CD8-positive, alpha-beta memory T cell (primary cell): ENCODE data around the gene KRTAP5-8. TPM values are rescaled to one million over a fixed set of nuclear protein-coding genes. Genes with fewer than 3 reads are reported as not detected.
"Not testable (repeated sequence)": the region's sequence is repeated elsewhere in the genome, so short reads cannot be mapped to it uniquely, and the experiment has no call there.

Source experiments
- CTCF ChIA-PET: fragments of 350-600 bp; sonication (Branson Sonifier 250); formaldehyde crosslinking; loops from one replicate; lab custom pipeline; 2021; ENCODE audit warnings: antibody characterized with exemption; lab: Charles Lee
- POLR2A ChIA-PET: fragments of 350-600 bp; sonication (Branson Sonifier 250); formaldehyde crosslinking; loops from one replicate; lab custom pipeline; 2021; ENCODE audit warnings: antibody characterized with exemption; lab: Charles Lee
- DNase-seq, 5 donors: peaks; one replicate each; pipeline versions ENCODE4 v3.0.0 to v3.0.0-alpha.2; 2020 to 2022; ENCODE audit warnings: mixed read lengths in 1 of 5
- H3K27ac ChIP-seq: one replicate; pipeline ENCODE4 v1.7.0; 2013; ENCODE audit warnings: low read depth, mild to moderate bottlenecking, low read length, moderate library complexity
- H3K27me3 ChIP-seq: 2 replicates; pipeline ENCODE4 v1.7.0; 2013; ENCODE audit warnings: low read length, mild to moderate bottlenecking; ENCODE audit not compliant: insufficient read depth, poor library complexity, severe bottlenecking
- H3K36me3 ChIP-seq: 2 replicates; pipeline ENCODE4 v1.7.0; 2013; ENCODE audit warnings: mild to moderate bottlenecking, low read length, moderate library complexity; ENCODE audit not compliant: insufficient read depth
- H3K4me1 ChIP-seq: 2 replicates; pipeline ENCODE4 v1.7.0; 2013; ENCODE audit warnings: mild to moderate bottlenecking, low read length, moderate library complexity; ENCODE audit not compliant: insufficient read depth
- H3K4me3 ChIP-seq: 2 replicates; pipeline ENCODE4 v1.7.0; 2013; ENCODE audit warnings: mild to moderate bottlenecking, low read length
- H3K9me3 ChIP-seq: 2 replicates; pipeline ENCODE4 v1.7.0; 2013; ENCODE audit warnings: mild to moderate bottlenecking, low read length
- H3K27ac Mint-ChIP-seq, 8 donors: one replicate each; pipeline ENCODE4 v1.8.0; 2020 to 2021; ENCODE audit warnings: mixed read lengths in 8 of 8, mild to moderate bottlenecking in 6 of 8, inconsistent platforms in 3 of 8, moderate library complexity in 3 of 8
- H3K27me3 Mint-ChIP-seq, 2 donors: one replicate each; pipeline ENCODE4 v1.8.0; 2020 to 2021; ENCODE audit warnings: mixed read lengths in 2 of 2, mild to moderate bottlenecking in 1 of 2, moderate library complexity in 1 of 2
- H3K36me3 Mint-ChIP-seq, 3 donors: one replicate each; pipeline ENCODE4 v1.8.0; 2020 to 2021; ENCODE audit warnings: mixed read lengths in 3 of 3, inconsistent platforms in 1 of 3, mild to moderate bottlenecking in 1 of 3
- H3K4me1 Mint-ChIP-seq, 3 donors: one replicate each; pipeline ENCODE4 v1.8.0; 2020 to 2021; ENCODE audit warnings: mixed read lengths in 3 of 3, inconsistent platforms in 1 of 3, mild to moderate bottlenecking in 1 of 3
- H3K4me3 Mint-ChIP-seq, 7 donors: one replicate each; pipeline ENCODE4 v1.8.0; 2020 to 2021; ENCODE audit warnings: mixed read lengths in 7 of 7, mild to moderate bottlenecking in 6 of 7, moderate library complexity in 4 of 7, inconsistent platforms in 2 of 7
- H3K9me3 Mint-ChIP-seq, 5 donors: one replicate each; pipeline ENCODE4 v1.8.0; 2020 to 2022; ENCODE audit warnings: mixed read lengths in 5 of 5, mild to moderate bottlenecking in 3 of 5, moderate library complexity in 2 of 5, inconsistent platforms in 1 of 5
- polyA plus RNA-seq: library from polyadenylated mRNA; unstranded; fragments of 300-500 nt; fragmentation: Illumina TruSeq; gene quantifications from one replicate; pipeline ENCODE4 v1.2.3, GENCODE V29; 2021
- total RNA-seq, 2 experiments: library from RNA; stranded (reverse); gene quantifications; one replicate each; pipeline ENCODE4 v1.2.3, GENCODE V29; 2021

The KRTAP5-8 gene
- total and polyA plus RNA-seq, 3 experiments from 2014 or later = not detected

DNA sequence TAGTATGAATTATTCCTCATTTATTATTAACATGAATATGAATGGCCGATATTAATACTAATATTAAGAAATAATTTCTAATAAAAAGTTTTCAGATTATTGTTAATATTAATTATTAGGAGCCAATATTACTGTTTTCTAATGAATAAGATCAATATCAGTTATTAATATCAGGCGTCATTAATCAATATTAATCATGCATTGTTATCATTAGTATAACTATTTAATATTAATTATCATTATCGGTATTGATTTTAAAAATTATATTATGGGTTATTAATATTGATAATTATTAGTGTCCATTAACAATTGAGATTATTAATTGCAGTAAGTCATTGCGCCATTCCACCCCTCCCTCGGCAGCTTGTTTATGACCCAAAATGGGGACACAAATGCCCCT lies 47.8 kb downstream of the KRTAP5-8 start:
- POLR2A ChIA-PET, H3K27ac Mint-ChIP-seq, H3K9me3 ChIP-seq: not testable (repeated sequence)

DNA sequence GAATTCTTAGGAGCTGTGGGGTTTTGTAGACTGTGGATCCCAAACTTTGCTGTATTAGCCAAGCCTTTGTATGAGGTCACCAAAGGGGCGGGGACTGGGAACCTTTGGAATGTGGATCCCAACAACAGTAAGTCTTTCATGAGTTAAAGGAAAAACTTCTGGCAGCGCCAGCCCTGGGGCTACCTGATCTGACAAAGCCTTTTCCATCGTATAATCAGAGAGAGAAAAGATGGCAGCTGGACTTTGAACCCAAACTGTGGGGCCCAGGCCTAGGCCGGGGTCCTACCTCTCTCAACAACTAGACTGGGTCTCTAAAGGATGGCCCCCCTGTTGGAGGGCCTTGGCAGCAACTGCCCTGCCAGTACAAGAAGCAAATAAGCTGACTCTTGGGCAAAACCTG lies 50.5 kb downstream of the KRTAP5-8 start:
- H3K36me3 Mint-ChIP-seq, H3K27ac Mint-ChIP-seq, H3K4me1 Mint-ChIP-seq, H3K4me3 Mint-ChIP-seq, H3K4me1 ChIP-seq, CTCF ChIA-PET, H3K36me3 ChIP-seq, DNase-seq, H3K9me3 Mint-ChIP-seq, H3K4me3 ChIP-seq, H3K9me3 ChIP-seq, POLR2A ChIA-PET, H3K27ac ChIP-seq, H3K27me3 ChIP-seq: not testable (repeated sequence)
- H3K27me3 Mint-ChIP-seq = peaks cover 2 to 14% of the 10 kb centered on the region in 2 donors

More for the DNA sequence above, 47.8 kb downstream of the KRTAP5-8 start:
- H3K27ac ChIP-seq, H3K9me3 Mint-ChIP-seq, DNase-seq, H3K4me3 ChIP-seq, H3K36me3 ChIP-seq, H3K4me1 Mint-ChIP-seq, H3K4me1 ChIP-seq, H3K4me3 Mint-ChIP-seq, H3K36me3 Mint-ChIP-seq, H3K27me3 ChIP-seq, CTCF ChIA-PET: not testable (repeated sequence)
- peaks cover 7 to 33% of the 10 kb centered on the region in 2 donors for H3K27me3 Mint-ChIP-seq

Other genes with a start within 250 kb of the KRTAP5-8 start
- 10 to 100 TPM; 41.5 to 42.8 TPM for gene DHCR7, start 89.6 kb upstream of the KRTAP5-8 start, total RNA-seq
- gene DHCR7, start 89.6 kb upstream of the KRTAP5-8 start, polyA plus RNA-seq = 19.6 TPM
- gene NADSYN1, start 84.8 kb upstream of the KRTAP5-8 start, total RNA-seq = 10 to 100 TPM; 60.3 to 62.5 TPM
- gene NADSYN1, start 84.8 kb upstream of the KRTAP5-8 start, polyA plus RNA-seq = 43.6 TPM
- gene KRTAP5-7, start 10.8 kb upstream of the KRTAP5-8 start, total RNA-seq = not detected
- gene KRTAP5-7, start 10.8 kb upstream of the KRTAP5-8 start, polyA plus RNA-seq = not detected
- gene KRTAP5-9, start 10.4 kb downstream of the KRTAP5-8 start, total RNA-seq = not detected
- gene KRTAP5-9, start 10.4 kb downstream of the KRTAP5-8 start, polyA plus RNA-seq = not detected
- not detected for gene KRTAP5-10, start 27.5 kb downstream of the KRTAP5-8 start, total RNA-seq
- not detected for gene KRTAP5-10, start 27.5 kb downstream of the KRTAP5-8 start, polyA plus RNA-seq
- not detected for gene KRTAP5-11, start 44.9 kb downstream of the KRTAP5-8 start, total RNA-seq
- gene KRTAP5-11, start 44.9 kb downstream of the KRTAP5-8 start, polyA plus RNA-seq = not detected